GM13976 (cell line): ENCODE measurements around the gene S100Z.
"Not testable (repeated sequence)": the region's sequence is repeated elsewhere in the genome, so short reads cannot be mapped to it uniquely, and the experiment has no call there.

ENCODE experiments used
- DNase-seq: peaks from one replicate; pipeline ENCODE4 v3.0.0; 2012; ENCODE audit warnings: low spot score
- in situ Hi-C: fragments of 300-500 bp; cut with MboI; formaldehyde crosslinking; loops from one replicate; pipeline ENCODE4 v1.12.0; 2022; ENCODE audit warnings: low sequenced_read_pairs, mixed read lengths, inconsistent platforms; ENCODE audit not compliant: unreplicated experiment
- TF ChIP-seq, protein P1 (sequence below): IDR thresholded peaks from 2 replicates; pipeline ENCODE4 v1.5.1; 2012; ENCODE audit warnings: borderline replicate concordance, mild to moderate bottlenecking; ENCODE audit not compliant: insufficient read depth; ENCODE audit errors: extremely low read depth, missing control alignments, control extremely low read depth

The S100Z gene

DNA sequence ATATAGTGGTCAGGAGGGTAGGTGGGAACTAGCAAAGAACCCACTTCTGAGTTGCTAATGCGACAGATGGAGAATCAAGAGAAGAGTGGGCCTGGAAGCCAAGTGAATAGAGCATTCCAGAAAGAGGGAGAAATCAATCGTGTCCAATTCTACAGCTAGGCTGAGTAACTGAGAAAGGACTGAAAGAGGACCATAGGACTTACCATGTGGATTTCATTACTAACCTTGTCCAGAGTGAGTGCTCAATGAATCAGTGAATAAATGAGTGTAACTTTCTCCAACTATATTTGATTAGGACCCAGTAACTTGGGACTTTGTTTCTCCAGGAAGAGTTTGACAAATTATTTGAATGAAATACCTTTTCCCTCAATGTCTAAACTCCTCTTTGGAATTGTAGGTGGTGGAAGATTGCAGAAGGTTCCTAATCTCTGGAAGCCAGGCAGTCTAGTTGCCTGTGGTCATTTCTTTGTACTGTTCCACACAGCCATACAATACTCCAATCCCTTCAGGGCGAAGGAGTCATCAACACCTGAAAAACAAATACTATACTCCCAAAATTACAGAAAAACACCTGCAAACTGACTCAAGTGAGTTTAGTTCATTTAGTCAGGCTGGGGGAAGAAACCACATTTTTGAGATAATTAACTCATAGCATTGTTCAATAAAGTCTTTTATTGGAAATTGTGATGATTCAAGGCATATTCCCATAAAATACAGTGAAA lies 33.5 kb upstream of the S100Z start:
- in situ Hi-C loops = no loop called here
- TF ChIP-seq, protein P1, sequence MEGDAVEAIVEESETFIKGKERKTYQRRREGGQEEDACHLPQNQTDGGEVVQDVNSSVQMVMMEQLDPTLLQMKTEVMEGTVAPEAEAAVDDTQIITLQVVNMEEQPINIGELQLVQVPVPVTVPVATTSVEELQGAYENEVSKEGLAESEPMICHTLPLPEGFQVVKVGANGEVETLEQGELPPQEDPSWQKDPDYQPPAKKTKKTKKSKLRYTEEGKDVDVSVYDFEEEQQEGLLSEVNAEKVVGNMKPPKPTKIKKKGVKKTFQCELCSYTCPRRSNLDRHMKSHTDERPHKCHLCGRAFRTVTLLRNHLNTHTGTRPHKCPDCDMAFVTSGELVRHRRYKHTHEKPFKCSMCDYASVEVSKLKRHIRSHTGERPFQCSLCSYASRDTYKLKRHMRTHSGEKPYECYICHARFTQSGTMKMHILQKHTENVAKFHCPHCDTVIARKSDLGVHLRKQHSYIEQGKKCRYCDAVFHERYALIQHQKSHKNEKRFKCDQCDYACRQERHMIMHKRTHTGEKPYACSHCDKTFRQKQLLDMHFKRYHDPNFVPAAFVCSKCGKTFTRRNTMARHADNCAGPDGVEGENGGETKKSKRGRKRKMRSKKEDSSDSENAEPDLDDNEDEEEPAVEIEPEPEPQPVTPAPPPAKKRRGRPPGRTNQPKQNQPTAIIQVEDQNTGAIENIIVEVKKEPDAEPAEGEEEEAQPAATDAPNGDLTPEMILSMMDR = no peak
- no peak for DNase-seq

DNA sequence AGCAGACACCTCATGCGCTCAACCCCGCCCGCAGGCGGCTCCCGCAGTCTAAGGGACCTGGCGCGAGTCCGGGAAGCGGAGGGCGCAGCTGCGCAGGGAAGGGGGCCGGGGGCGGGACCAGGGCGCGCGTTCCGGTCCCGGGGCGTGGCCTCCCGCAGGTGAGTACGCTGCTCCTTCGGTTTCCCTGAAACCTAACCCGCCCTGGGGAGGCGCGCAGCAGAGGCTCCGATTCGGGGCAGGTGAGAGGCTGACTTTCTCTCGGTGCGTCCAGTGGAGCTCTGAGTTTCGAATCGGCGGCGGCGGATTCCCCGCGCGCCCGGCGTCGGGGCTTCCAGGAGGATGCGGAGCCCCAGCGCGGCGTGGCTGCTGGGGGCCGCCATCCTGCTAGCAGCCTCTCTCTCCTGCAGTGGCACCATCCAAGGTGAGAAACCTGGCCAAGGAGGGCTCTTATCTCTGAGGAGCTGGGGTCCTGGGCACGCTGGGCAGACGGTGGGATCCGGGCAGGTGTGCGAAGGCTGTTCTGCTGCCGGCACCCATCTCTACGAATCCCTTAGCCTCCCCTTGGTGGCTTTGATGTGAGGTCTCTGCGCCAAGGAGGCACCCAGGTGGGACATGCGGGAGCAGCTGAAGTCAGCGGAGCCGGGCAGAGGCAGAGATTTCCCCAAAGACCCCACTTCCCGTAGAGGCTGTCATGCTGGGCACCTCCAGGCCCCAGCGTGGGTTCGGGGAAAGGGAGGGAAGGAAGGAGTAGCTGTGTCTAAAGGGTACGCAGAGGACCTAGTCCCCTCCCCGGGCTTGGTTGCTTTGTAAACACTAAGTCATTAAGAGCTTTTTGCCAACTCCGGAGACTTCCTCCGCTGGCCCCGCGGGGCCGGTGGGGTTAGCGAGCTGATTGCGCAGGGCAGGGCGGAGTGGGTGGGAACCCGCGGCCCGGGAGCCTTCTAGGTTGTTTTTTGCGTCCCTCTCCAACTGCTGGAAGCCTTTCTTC lies 30.7 kb upstream of the S100Z start, which contains the start of gene F2RL1:
TSS of gene F2RL1 (plus strand) at position 187 of the 988 bp plus-strand sequence. CDS start at position 340, 153 bp downstream.
- DNase-seq = peak; percentile 54
- in situ Hi-C loops = no loop called here
- TF ChIP-seq, protein P1 = no peak

DNA sequence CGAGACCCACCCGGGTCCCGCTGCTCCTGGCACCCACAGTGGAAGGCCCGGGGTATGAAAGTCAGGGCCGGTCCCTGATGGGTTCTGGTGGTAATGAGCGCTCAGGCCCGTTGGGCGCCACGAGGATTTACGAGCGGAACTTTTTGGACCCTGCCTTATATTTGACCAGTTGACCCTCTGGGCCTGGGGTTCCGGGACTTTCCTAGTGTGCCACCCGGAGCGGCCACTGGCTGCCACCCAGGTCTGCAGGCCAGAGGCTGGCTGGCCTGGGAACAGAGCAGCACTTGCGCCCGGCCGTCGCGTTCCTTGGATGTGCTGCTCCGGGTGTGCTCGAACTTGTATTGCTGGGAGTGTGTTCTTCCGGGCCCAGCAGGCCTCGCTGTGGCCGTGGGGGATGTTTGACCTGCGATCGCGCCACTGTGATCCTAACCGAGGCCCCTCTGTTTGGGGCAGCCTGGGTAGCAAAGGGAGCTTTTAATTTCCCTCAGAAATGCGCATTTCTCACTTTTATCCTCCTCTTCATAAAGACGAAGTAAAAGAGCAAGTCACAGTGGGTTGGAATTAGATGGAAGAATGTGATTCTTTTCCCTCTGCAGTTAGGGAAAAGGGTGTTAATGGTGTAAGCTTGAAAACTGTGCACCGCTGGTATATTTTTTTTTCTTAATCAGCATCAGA lies 29.8 kb upstream of the S100Z start:
- in situ Hi-C loops = no loop called here
- TF ChIP-seq, protein P1 = no peak
- no peak for DNase-seq

DNA sequence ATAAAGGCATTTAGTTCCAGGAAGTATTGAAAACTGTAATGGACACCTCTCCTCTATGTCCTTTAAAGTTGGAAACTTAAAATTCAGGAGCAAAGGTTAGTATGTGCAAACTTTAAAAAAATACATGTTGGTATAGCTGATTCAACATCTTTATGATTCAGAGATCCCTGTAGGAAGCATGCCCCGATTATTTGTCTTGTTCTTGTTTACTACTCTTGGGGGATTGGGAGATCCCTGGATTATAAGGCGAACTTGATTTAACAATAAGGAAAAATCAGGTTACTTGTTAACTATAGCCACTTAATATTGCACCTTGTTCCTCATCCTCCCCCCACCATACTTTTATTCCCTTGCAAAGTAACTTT lies 29.3 kb upstream of the S100Z start:
- in situ Hi-C loops = no loop called here
- DNase-seq = no peak
- TF ChIP-seq, protein P1 = no peak

DNA sequence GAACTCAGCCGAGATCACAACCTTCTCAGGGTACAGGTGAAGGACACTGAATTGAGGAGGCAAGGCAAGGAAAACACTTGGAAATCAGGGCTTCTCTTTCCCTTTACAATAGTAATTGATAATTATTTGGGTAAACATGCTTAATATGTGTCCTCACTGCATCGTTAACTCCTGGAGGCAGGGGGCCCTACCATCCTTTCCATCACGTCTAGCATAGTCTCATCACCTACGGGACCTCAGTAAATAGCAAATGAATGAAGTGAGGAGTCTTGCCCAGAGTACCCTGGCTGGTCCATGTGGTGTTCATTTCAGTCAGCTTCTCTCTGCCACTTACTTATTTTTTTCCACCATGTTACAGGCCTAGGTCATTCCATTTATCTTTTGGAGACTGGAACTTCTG lies 28.7 kb upstream of the S100Z start:
- TF ChIP-seq, protein P1 = no peak
- in situ Hi-C loops = no loop called here

DNA sequence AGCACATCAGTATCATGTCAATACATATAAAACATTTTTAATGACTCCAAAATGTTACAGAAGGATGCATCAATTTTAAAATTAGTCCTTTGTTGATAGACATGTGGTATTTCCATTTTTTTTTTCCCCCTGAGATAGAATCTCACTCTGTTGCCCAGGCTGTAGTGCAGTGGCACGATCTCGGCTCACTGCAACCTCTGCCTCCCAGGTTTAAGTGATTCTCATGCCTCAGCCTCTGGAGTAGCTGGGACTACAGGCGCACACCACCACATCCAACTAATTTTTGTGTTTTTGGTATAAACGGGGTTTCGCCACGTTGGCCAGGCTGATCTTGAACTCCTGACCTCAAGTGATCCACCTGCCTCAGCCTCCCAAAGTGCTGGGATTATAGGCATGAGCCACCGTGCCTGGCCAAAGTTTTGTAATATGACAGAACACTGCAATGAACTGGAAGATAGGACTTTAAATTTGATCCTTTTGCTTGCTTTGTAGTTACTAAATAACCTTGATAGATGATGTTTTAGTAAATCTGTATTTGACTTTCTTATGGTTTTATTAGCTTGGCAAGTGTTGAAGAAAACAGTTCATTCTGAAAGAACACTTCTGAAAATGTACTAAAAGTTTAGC lies 27.6 kb upstream of the S100Z start:
- in situ Hi-C loops, DNase-seq: not testable (repeated sequence)

More for the DNA sequence above, 28.7 kb upstream of the S100Z start:
- DNase-seq = no peak

DNA sequence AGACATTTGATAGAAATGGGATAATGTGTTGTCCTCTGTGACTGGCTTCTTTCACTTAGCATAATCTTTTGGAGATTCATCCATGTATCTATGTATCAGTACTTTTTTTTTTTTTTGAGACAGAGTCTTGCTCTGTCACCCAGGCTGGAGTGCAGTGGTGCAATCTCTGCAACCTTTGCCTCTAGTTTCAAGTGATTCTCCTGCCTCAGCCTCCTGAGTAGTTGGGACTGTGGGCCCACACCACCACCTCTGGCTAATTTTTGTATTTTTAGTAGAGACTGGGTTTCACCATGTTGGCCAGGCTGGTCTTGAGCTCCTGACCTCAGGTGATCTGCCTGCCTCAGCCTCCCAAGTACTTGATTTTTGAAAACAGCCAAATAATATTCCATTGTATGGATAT lies 23.4 kb upstream of the S100Z start:
- DNase-seq, in situ Hi-C loops: not testable (repeated sequence)
